Measurements from ENCODE around the gene CFAP53. TPM values are rescaled to one million over a fixed set of nuclear protein-coding genes. Genes with fewer than 3 reads are reported as not detected.

CFAP53 gene
- polyA plus RNA-seq, 1 of the 3 experiments (the other 2 are of a cell fraction): 1.6 TPM

- Histone ChIP-seq H3K9ac (no peak overlapping the region), H3K27ac (ENCODE audit: low read depth in 2 of 2, low read length in 1 of 2) (no peak overlapping the region), H3K4me3 (ENCODE audit: low read depth in 2 of 2, low read length in 1 of 2) (no peak overlapping the region), H3F3A (replicated peaks; ENCODE audit: insufficient read depth) (no peaks in the 10 kb centered on the region), H4K20me1 (ENCODE audit: insufficient read depth) (no peaks in the 10 kb centered on the region), H3K27me3 (ENCODE audit: insufficient read depth) (no peaks in the 10 kb centered on the region), H3K4me1 (ENCODE audit: control insufficient read depth in 1 of 2, insufficient read depth in 2 of 2, low read depth in 1 of 2, low read length in 1 of 2) (peaks cover 0 to 4% of the 10 kb centered on the region in 2 experiments; a peak in 1 of 4 replicates), H3K79me2 (ENCODE audit: insufficient read depth) (no peaks in the 10 kb centered on the region), H3K36me3 (replicated peaks in 1 of 2; ENCODE audit: control insufficient read depth in 1 of 2, insufficient read depth in 2 of 2, low read length in 1 of 2) (no peaks in the 10 kb centered on the region), H3K9me2 (no peaks in the 10 kb centered on the region), H2AFZ (ENCODE audit: low read depth) (no peak overlapping the region), H3K9me3 (no peaks in the 10 kb centered on the region), H3K4me2 (no peak overlapping the region)
- 49% methylated on average over 7 of the region's 7 CpGs for WGBS (ENCODE audit: low lambda C conversion rate)
- ChIA-PET POLR2A (no interaction called here), CTCF (no interaction called here)
- TF ChIP-seq REST (IDR thresholded peaks at IDR 0.05; ENCODE audit: low read depth, low read length): no peak
- TF ChIP-seq SMC3 (IDR thresholded peaks at IDR 0.05; ENCODE audit: low read depth, low read length): no peak
- no peak for TF ChIP-seq JUND (IDR thresholded peaks at IDR 0.05)
- TF ChIP-seq MXI1 (IDR thresholded peaks at IDR 0.05; ENCODE audit: low read depth, low read length): no peak
- no peak for TF ChIP-seq RAD21 (IDR thresholded peaks at IDR 0.05; ENCODE audit: low read length)
- no peak for TF ChIP-seq TAF1 (IDR thresholded peaks at IDR 0.05; ENCODE audit: borderline replicate concordance, low read depth, low read length)
- TF ChIP-seq MEF2A (IDR thresholded peaks at IDR 0.05; ENCODE audit: borderline replicate concordance, low read depth): no peak
- TF ChIP-seq CTCF (IDR thresholded peaks at IDR 0.05): no peak
- TF ChIP-seq, protein P1, sequence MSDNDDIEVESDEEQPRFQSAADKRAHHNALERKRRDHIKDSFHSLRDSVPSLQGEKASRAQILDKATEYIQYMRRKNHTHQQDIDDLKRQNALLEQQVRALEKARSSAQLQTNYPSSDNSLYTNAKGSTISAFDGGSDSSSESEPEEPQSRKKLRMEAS (IDR thresholded peaks at IDR 0.05; ENCODE audit: low read depth): no peak
- TF ChIP-seq, protein P2, sequence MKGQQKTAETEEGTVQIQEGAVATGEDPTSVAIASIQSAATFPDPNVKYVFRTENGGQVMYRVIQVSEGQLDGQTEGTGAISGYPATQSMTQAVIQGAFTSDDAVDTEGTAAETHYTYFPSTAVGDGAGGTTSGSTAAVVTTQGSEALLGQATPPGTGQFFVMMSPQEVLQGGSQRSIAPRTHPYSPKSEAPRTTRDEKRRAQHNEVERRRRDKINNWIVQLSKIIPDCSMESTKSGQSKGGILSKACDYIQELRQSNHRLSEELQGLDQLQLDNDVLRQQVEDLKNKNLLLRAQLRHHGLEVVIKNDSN (IDR thresholded peaks at IDR 0.05; ENCODE audit: borderline replicate concordance, low read depth): no peak
- no peak for TF ChIP-seq TEAD4 (IDR thresholded peaks at IDR 0.05; ENCODE audit: borderline replicate concordance, insufficient read depth)
- TF ChIP-seq ELF1 (IDR thresholded peaks at IDR 0.05): no peak
- no peak for TF ChIP-seq FOXM1 (IDR thresholded peaks at IDR 0.05; ENCODE audit: low read depth)
- TF ChIP-seq NFIC (IDR thresholded peaks at IDR 0.05; ENCODE audit: borderline replicate concordance): no peak
- TF ChIP-seq RXRA (IDR thresholded peaks at IDR 0.05; ENCODE audit: borderline replicate concordance, low read depth): no peak
- no peak for TF ChIP-seq NRF1 (IDR thresholded peaks at IDR 0.05; ENCODE audit: low read depth, low read length)
- no peak for TF ChIP-seq RFX5 (IDR thresholded peaks at IDR 0.05; ENCODE audit: low read length)
- no peak for TF ChIP-seq EP300 (IDR thresholded peaks at IDR 0.05; ENCODE audit: borderline replicate concordance in 1 of 2, low read depth in 1 of 2, low read length in 1 of 2)
- DNase-seq: no peak
Observed at GRCh38 chr18:50312296-50313030, 46.2 kb upstream of the CFAP53 start.
